ENCODE data around the gene UNC13A. TPM values are rescaled to one million over a fixed set of nuclear protein-coding genes. Genes with fewer than 3 reads are reported as not detected.
A peak's percentile ranks its signal among the peaks of the same experiment; 100 is the strongest.

The UNC13A gene
- total RNA-seq, 1 experiment from 2014 or later, result 41.1 TPM

DNA sequence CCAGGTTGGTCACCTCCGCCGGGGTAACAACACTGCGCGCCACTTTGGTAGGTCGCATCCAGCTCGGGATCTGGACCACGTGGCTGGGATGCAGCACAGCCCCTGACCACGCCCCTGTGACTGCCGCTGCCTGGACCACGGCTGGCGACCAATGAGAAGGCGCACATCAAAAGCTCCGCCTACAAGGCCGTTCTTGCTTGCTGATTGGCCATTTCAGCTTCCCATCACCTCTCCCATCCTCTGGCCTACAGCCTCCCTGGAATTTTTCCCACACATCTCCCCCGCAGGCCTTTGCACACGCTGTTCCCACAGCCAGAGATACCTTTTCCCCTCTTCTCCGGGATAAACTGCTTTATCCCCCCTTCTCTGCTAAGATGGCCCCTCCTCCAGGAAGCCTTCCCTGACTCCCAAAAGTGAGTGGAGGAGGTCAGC lies 18.6 kb upstream of the UNC13A start:
- no peaks in the 10 kb centered on the region; the same call in 1 of the 2 replicates for H3K9me3 Mint-ChIP-seq
- H3K36me3 Mint-ChIP-seq, result no peaks in the 10 kb centered on the region
- DNase-seq (ENCODE audit: low spot score) (peak; percentile 93), ATAC-seq (peak; percentile 91)
- peak overlapping the region; percentile 33 for H3K4me3 Mint-ChIP-seq
- POLR2A ChIA-PET, result interaction anchor here (0.6 to 1.1 kb wide), 2 partner anchors 36 to 101 kb away, joined by 4 to 5 read pairs; no protein-coding TSS in a partner anchor
- TF ChIP-seq NFYB (CRISPR knock-in tag; conservative IDR thresholded peaks at IDR 0.05; ENCODE audit: low read depth) (peak; percentile 63), ZNF396 (CRISPR knock-in tag; IDR thresholded peaks at IDR 0.05; ENCODE audit: borderline replicate concordance) (no peak), ZBTB43 (CRISPR knock-in tag; IDR thresholded peaks at IDR 0.05) (0 out of 2 replicates have a peak, but pooled peaks have one; percentile 65), NFE2L1 (CRISPR knock-in tag; IDR thresholded peaks at IDR 0.05) (peak; percentile 78), ZBTB21 (CRISPR knock-in tag; IDR thresholded peaks at IDR 0.05; ENCODE audit: borderline replicate concordance) (no peak), SMAD4 (CRISPR knock-in tag; IDR thresholded peaks at IDR 0.05) (no peak), CBFB (CRISPR knock-in tag; IDR thresholded peaks at IDR 0.05; ENCODE audit: low read depth) (no peak), RORB (CRISPR knock-in tag; IDR thresholded peaks at IDR 0.05) (no peak), USF1 (CRISPR knock-in tag; IDR thresholded peaks at IDR 0.05) (peak; percentile 89), ZNF219 (CRISPR knock-in tag; IDR thresholded peaks at IDR 0.05; ENCODE audit: borderline replicate concordance) (no peak), MYBL2 (CRISPR knock-in tag; IDR thresholded peaks at IDR 0.05) (peak; percentile 49; the same call in 1 of the 2 replicates), NR1H2 (CRISPR knock-in tag; IDR thresholded peaks at IDR 0.05) (no peak), ETV6 (CRISPR knock-in tag; IDR thresholded peaks at IDR 0.05) (peak; percentile 30; the same call in 1 of the 2 replicates), FOXP4 (CRISPR knock-in tag; IDR thresholded peaks at IDR 0.05) (peak; percentile 55; the same call in 1 of the 2 replicates), TCF7 (CRISPR knock-in tag; IDR thresholded peaks at IDR 0.05; ENCODE audit: low read depth) (no peak), FOXP1 (CRISPR knock-in tag; IDR thresholded peaks at IDR 0.05; ENCODE audit: borderline replicate concordance) (0 out of 2 replicates have a peak, but pooled peaks have one; percentile 55), SP1 (CRISPR knock-in tag; conservative IDR thresholded peaks at IDR 0.05) (peak; percentile 78), ZNF232 (CRISPR knock-in tag; IDR thresholded peaks at IDR 0.05) (0 out of 2 replicates have a peak, but pooled peaks have one; percentile 31), FOXK1 (CRISPR knock-in tag; IDR thresholded peaks at IDR 0.05) (peak; percentile 80)
- TF ChIP-seq, protein P1, sequence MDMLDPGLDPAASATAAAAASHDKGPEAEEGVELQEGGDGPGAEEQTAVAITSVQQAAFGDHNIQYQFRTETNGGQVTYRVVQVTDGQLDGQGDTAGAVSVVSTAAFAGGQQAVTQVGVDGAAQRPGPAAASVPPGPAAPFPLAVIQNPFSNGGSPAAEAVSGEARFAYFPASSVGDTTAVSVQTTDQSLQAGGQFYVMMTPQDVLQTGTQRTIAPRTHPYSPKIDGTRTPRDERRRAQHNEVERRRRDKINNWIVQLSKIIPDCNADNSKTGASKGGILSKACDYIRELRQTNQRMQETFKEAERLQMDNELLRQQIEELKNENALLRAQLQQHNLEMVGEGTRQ (CRISPR knock-in tag; IDR thresholded peaks at IDR 0.05), result peak; percentile 90
- TF ChIP-seq, protein P2, sequence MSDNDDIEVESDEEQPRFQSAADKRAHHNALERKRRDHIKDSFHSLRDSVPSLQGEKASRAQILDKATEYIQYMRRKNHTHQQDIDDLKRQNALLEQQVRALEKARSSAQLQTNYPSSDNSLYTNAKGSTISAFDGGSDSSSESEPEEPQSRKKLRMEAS (CRISPR knock-in tag; IDR thresholded peaks at IDR 0.05), result peak; percentile 95
- TF ChIP-seq, protein P3, sequence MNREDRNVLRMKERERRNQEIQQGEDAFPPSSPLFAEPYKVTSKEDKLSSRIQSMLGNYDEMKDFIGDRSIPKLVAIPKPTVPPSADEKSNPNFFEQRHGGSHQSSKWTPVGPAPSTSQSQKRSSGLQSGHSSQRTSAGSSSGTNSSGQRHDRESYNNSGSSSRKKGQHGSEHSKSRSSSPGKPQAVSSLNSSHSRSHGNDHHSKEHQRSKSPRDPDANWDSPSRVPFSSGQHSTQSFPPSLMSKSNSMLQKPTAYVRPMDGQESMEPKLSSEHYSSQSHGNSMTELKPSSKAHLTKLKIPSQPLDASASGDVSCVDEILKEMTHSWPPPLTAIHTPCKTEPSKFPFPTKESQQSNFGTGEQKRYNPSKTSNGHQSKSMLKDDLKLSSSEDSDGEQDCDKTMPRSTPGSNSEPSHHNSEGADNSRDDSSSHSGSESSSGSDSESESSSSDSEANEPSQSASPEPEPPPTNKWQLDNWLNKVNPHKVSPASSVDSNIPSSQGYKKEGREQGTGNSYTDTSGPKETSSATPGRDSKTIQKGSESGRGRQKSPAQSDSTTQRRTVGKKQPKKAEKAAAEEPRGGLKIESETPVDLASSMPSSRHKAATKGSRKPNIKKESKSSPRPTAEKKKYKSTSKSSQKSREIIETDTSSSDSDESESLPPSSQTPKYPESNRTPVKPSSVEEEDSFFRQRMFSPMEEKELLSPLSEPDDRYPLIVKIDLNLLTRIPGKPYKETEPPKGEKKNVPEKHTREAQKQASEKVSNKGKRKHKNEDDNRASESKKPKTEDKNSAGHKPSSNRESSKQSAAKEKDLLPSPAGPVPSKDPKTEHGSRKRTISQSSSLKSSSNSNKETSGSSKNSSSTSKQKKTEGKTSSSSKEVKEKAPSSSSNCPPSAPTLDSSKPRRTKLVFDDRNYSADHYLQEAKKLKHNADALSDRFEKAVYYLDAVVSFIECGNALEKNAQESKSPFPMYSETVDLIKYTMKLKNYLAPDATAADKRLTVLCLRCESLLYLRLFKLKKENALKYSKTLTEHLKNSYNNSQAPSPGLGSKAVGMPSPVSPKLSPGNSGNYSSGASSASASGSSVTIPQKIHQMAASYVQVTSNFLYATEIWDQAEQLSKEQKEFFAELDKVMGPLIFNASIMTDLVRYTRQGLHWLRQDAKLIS (CRISPR knock-in tag; IDR thresholded peaks at IDR 0.05; ENCODE audit: borderline replicate concordance), result no peak
- H3K27ac Mint-ChIP-seq, result peak overlapping the region; percentile 65; the same call in 1 of the 2 replicates
- H3K27me3 Mint-ChIP-seq (ENCODE audit: low read depth), result peaks cover 25% of the 10 kb centered on the region
- CTCF ChIA-PET, result interaction anchor here (0.6 to 2.0 kb wide), 16 partner anchors 9 to 327 kb away, joined by 3 to 30 read pairs (median 6); partner anchors contain the start of genes MAP1S and RPL18A
- peaks cover 4% of the 10 kb centered on the region; the same call in 1 of the 2 replicates for H3K4me1 Mint-ChIP-seq

All from WTC11 (cell line).